Measurements from ENCODE around the gene ARL15. TPM values are rescaled to one million over a fixed set of nuclear protein-coding genes. Genes with fewer than 3 reads are reported as not detected.

The ARL15 gene
- total RNA-seq, 4 donors from 2014 or later: 19.6 to 52.5 (median 30.6) TPM

DNA sequence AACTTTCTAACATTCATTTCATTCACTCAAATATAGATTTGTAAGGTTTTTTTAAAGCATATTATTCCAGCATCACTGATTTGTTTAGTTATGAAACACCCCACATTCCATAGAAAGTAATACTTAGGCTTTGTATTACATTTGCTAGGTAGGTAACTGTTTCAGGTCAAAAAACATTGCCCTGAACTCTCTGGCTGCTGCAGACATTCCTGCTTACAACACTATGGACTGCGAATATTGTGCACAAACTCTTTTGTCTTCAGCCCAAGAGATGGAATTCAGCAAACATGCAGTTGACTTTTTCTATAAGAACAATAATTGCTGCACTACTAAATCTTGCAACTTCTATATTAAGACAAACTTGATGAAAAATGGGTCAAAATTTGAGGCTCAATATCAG lies 301.0 kb downstream of the ARL15 start:
- TF ChIP-seq, protein P1, sequence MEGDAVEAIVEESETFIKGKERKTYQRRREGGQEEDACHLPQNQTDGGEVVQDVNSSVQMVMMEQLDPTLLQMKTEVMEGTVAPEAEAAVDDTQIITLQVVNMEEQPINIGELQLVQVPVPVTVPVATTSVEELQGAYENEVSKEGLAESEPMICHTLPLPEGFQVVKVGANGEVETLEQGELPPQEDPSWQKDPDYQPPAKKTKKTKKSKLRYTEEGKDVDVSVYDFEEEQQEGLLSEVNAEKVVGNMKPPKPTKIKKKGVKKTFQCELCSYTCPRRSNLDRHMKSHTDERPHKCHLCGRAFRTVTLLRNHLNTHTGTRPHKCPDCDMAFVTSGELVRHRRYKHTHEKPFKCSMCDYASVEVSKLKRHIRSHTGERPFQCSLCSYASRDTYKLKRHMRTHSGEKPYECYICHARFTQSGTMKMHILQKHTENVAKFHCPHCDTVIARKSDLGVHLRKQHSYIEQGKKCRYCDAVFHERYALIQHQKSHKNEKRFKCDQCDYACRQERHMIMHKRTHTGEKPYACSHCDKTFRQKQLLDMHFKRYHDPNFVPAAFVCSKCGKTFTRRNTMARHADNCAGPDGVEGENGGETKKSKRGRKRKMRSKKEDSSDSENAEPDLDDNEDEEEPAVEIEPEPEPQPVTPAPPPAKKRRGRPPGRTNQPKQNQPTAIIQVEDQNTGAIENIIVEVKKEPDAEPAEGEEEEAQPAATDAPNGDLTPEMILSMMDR (IDR thresholded peaks at IDR 0.05; ENCODE audit: low read depth): no peak

DNA sequence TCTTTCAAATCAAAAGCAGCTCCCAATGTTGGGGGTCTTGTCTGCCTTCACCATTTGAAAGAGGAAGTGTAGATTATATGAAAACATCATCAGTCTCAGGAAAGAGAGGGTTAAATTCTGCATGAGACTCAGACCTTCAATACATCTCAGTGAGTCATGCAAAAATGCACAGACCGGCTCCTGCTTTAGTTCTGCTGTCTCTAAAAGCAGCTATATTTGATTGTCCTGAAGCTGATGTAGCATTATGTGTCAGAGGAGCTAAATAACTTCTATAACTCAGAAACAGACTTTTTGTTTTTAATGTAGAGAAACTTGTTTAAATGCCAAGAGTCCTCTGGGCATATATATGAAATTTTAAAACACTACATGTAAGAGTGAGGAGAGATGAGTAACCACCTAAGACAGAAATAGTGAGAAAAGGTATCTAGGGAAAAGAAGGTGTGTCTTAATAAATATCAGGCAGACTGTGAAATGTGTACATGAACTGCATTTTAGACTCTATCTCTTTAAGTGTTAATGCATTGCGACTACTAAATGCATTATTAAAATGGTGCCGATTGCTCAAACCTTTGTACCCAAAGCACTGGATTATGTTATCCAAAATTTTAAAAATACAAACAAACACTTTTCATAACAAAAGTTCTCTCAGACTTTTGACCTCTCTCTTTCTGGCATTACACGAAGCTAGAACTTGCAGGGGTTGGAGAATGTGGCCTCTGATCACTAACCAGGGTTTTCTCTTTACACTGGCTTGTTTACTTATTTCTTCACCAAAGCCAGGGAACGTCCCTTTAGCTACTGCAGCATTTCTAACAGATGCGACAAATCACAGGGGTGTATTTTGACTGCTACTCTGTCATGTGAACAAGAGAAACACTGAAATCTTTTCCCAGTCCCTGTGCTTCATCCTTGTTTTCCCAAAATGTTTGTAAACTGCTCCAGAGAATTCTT lies 302.3 kb downstream of the ARL15 start:
- TF ChIP-seq, protein P1 (IDR thresholded peaks at IDR 0.05; ENCODE audit: low read depth): no peak

DNA sequence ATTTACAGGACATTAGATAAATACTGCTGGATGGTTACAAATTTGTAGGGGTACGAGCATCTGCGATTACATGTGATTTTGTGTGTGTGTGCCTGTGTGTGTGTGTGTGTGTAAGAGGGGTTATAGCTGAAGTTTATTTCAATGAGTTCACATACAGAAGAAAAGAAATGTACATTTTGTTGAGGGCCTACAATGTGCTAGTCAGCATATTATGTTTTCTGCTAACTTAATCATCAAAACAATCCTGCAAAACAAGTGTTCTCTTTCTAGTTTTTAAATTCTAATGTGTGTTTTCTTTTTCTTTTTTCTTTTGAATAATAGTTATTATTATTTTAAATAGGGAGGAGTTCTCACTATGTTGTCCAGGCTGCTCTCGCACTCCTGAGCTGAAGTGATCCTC lies 305.7 kb downstream of the ARL15 start:
- TF ChIP-seq, protein P1 (IDR thresholded peaks at IDR 0.05; ENCODE audit: low read depth): no peak

DNA sequence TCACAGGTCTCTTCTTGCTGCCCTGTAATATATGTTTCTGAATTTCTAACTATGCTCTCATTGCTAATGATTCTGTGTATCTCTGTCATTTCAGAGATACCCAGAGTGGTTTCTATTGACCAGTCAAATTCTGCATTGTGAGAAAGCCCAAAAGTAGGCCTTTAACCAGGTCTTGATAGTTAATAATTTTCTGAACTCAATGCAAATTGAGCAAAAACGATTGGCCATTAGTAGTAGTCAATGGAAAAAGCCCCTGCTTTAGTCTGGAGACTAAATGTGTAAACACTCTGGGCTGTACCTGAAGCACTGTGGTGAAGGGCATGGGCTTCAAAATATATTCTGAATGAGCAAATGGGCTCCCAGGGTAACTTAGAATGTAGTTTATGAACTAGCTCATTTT lies 307.6 kb downstream of the ARL15 start:
- TF ChIP-seq, protein P1 (IDR thresholded peaks at IDR 0.05; ENCODE audit: low read depth): no peak

DNA sequence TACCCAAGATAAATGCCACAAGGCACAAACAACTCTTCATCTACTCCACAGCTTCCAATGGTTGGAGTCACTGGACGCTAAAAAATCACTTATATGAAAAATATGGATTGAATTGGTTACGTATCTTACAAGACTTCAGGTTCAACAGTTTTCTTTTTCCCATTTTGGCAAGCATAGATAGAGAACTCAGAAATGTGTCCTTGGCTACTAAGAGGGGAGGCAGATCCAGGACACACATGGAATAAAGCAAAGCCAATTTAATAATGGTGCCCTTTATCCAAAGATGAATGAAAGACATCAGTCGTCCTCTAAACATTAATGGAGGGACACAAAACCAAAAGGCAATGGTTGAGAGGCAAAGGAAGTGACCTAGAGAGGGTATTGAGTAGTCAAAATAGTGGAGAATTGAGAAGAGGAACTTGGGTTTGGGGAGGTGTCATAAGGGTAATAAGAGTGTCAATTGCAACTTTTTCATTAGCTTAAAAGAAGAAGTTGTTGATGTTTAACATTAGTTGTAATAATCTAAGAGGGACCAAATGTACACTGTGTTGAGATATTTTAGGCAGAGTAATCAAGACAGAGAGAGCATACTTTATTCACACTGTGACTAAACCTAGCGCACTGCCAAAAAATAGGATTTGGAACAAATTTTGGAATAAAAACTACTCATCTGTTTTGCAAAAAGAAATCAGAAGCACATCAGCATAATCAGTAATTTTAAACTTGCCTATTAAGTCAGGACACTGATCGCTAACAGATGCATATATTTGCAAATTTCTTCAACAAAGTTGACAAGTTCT lies 308.2 kb downstream of the ARL15 start:
- TF ChIP-seq, protein P1 (IDR thresholded peaks at IDR 0.05; ENCODE audit: low read depth): no peak

DNA sequence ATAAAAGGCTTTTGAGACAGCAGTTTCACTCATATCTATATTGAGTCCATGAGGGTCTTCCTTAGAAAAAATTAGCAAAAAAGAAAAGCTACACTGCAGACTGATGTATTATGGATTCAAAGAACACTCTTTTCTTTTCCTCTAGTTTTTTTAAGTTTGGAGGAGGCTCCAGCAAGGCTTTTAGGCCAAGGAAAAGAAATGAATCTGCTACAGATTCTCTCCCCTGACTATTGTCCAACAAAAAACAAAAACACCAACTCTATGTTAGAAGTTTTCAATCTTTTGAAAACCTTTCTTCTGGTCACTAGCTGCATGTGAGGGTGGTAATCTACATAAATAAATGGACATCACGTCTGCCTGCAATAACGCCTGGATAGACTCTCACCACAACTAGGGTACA lies 310.4 kb downstream of the ARL15 start:
- TF ChIP-seq, protein P1 (IDR thresholded peaks at IDR 0.05; ENCODE audit: low read depth): no peak
